CD4-positive, alpha-beta T cell treated with Interleukin-1 beta for 1 hour (primary cell): Measurements from ENCODE around the gene GPR15LG.
"Not testable (repeated sequence)": the region's sequence is repeated elsewhere in the genome, so short reads cannot be mapped to it uniquely, and the experiment has no call there.

ENCODE experiments used
- DNase-seq, 2 donors: peaks; one replicate each; pipeline ENCODE4 v3.0.0-alpha.2; 2020 to 2022

The GPR15LG gene

GRCh38 chr10:84173501-84173929, at the start of gene GPR15LG:
Gene GPR15LG, plus strand, starts transcription at chr10:84173801. Its CDS starts 51 bp downstream, at chr10:84173852.
- no peak for DNase-seq

- DNase-seq, result not testable (repeated sequence)
These were observed 47.5 kb upstream of the GPR15LG start for GRCh38 chr10:84125910-84126784.

GRCh38 chr10:84126785-84127167, 46.8 kb upstream of the GPR15LG start:
- DNase-seq, result no peak

GRCh38 chr10:84135836-84136235, 37.8 kb upstream of the GPR15LG start:
- no peak for DNase-seq

GRCh38 chr10:84137811-84138210, 35.8 kb upstream of the GPR15LG start:
- DNase-seq, result no peak

- DNase-seq, result peak; percentile 37 to 75
These were observed 35.0 kb upstream of the GPR15LG start for GRCh38 chr10:84138478-84139125.

- peak; percentile 99 to 100 for DNase-seq
These were observed 34.2 kb upstream of the GPR15LG start, which contains the start of gene GHITM for GRCh38 chr10:84139126-84140035. Gene GHITM, plus strand, starts transcription at chr10:84139509. Its CDS starts 1,992 bp downstream, at chr10:84141501.

GRCh38 chr10:84140036-84140379, 33.6 kb upstream of the GPR15LG start:
- DNase-seq, result peak in 1 of 2 donors; percentile 26

- no peak for DNase-seq
These were observed 26.3 kb upstream of the GPR15LG start for GRCh38 chr10:84147347-84147746.

GRCh38 chr10:84148006-84148597, 25.5 kb upstream of the GPR15LG start:
- peak; percentile 9 to 54 for DNase-seq

GRCh38 chr10:84149854-84150253, 23.7 kb upstream of the GPR15LG start:
- DNase-seq, result no peak

GRCh38 chr10:84152769-84153168, 20.8 kb upstream of the GPR15LG start:
- DNase-seq, result no peak

GRCh38 chr10:84155521-84155920, 18.1 kb upstream of the GPR15LG start:
- no peak for DNase-seq

GRCh38 chr10:84156009-84156408, 17.6 kb upstream of the GPR15LG start:
- no peak for DNase-seq

- DNase-seq, result peak; percentile 41 to 72
These were observed 16.8 kb upstream of the GPR15LG start for GRCh38 chr10:84156768-84157167.

- no peak for DNase-seq
These were observed 15.5 kb upstream of the GPR15LG start for GRCh38 chr10:84158061-84158460.

- DNase-seq, result no peak
These were observed 15.1 kb upstream of the GPR15LG start for GRCh38 chr10:84158550-84158949.

GRCh38 chr10:84159076-84159685, 14.4 kb upstream of the GPR15LG start:
- DNase-seq, result no peak

- DNase-seq, result no peak
These were observed 12.8 kb upstream of the GPR15LG start for GRCh38 chr10:84160663-84161362.

GRCh38 chr10:84163996-84164395, 9.6 kb upstream of the GPR15LG start:
- DNase-seq, result no peak

- DNase-seq, result no peak
These were observed 9.2 kb upstream of the GPR15LG start for GRCh38 chr10:84164442-84164841.
